DOHH2 (cell line): ENCODE data around the gene INO80.
A peak's percentile ranks its signal among the peaks of the same experiment; 100 is the strongest.

Experiments used
- H3F3A ChIP-seq: fragments of 200-600 bp; sonication (generic), shearing (Covaris generic); 2 replicates; pipeline ENCODE4 v1.6.0; 2016; ENCODE audit warnings: antibody characterized with exemption, mild to moderate bottlenecking; ENCODE audit not compliant: control insufficient read depth, insufficient read depth
- H3K27ac ChIP-seq: fragments of 200-600 bp; sonication (generic); 2 replicates; pipeline ENCODE4 v1.5.1; 2014; ENCODE audit warnings: low read depth, mild to moderate bottlenecking, low read length, moderate library complexity
- H3K27me3 ChIP-seq: fragments of 200-600 bp; sonication (generic); 2 replicates; pipeline ENCODE4 v1.6.1; 2014; ENCODE audit warnings: mild to moderate bottlenecking, low read length, mixed read lengths; ENCODE audit not compliant: control insufficient read depth
- H3K36me3 ChIP-seq: fragments of 200-600 bp; sonication (generic); 2 replicates; pipeline ENCODE4 v1.6.1; 2014; ENCODE audit warnings: mild to moderate bottlenecking, low read length, moderate library complexity, mixed read lengths; ENCODE audit not compliant: control insufficient read depth
- H3K4me1 ChIP-seq: fragments of 200-600 bp; sonication (generic); 2 replicates; pipeline ENCODE4 v1.6.1; 2014; ENCODE audit warnings: mild to moderate bottlenecking, low read length, mixed read lengths; ENCODE audit not compliant: control insufficient read depth
- H3K4me2 ChIP-seq: fragments of 200-600 bp; sonication (generic); 2 replicates; pipeline ENCODE4 v1.6.0; 2014; ENCODE audit warnings: mild to moderate bottlenecking, low read length, moderate library complexity
- H3K4me3 ChIP-seq: fragments of 200-600 bp; sonication (generic); 2 replicates; pipeline ENCODE4 v1.5.1; 2014; ENCODE audit warnings: mild to moderate bottlenecking, low read length, mixed read lengths
- H3K79me2 ChIP-seq: fragments of 200-600 bp; sonication (generic); 2 replicates; pipeline ENCODE4 v1.6.1; 2014; ENCODE audit warnings: mild to moderate bottlenecking, low read length, mixed read lengths; ENCODE audit not compliant: control insufficient read depth
- H3K9me2 ChIP-seq: fragments of 200-600 bp; sonication (generic); replicated peaks from 2 replicates; pipeline ENCODE4 v1.6.1; 2014; ENCODE audit warnings: mild to moderate bottlenecking, low read length, mixed read lengths; ENCODE audit not compliant: control insufficient read depth
- H3K9me3 ChIP-seq: fragments of 200-600 bp; sonication (generic); 2 replicates; pipeline ENCODE4 v1.6.1; 2014; ENCODE audit warnings: antibody characterized with exemption, low read length, mixed read lengths; ENCODE audit not compliant: control insufficient read depth, insufficient read depth
- H4K20me1 ChIP-seq: fragments of 200-600 bp; sonication (generic); 2 replicates; pipeline ENCODE4 v1.6.0; 2014; ENCODE audit warnings: low read depth, mild to moderate bottlenecking, antibody characterized with exemption, low read length, moderate library complexity; ENCODE audit not compliant: control insufficient read depth, insufficient read depth
- EZH2phosphoT487 ChIP-seq: fragments of 200-600 bp; sonication (generic); IDR thresholded peaks from 2 replicates; pipeline ENCODE4 v1.6.1; 2017; ENCODE audit warnings: borderline replicate concordance, mild to moderate bottlenecking, antibody characterized with exemption, low read length, moderate library complexity, mixed read lengths
- TF ChIP-seq, protein P1 (sequence below): fragments of 200-600 bp; sonication (generic); IDR thresholded peaks from one replicate; pipeline ENCODE4 v1.5.1; 2014; ENCODE audit warnings: antibody characterized with exemption, mild to moderate bottlenecking, low read depth, low read length; ENCODE audit not compliant: poor library complexity, severe bottlenecking

Gene INO80, protein sequence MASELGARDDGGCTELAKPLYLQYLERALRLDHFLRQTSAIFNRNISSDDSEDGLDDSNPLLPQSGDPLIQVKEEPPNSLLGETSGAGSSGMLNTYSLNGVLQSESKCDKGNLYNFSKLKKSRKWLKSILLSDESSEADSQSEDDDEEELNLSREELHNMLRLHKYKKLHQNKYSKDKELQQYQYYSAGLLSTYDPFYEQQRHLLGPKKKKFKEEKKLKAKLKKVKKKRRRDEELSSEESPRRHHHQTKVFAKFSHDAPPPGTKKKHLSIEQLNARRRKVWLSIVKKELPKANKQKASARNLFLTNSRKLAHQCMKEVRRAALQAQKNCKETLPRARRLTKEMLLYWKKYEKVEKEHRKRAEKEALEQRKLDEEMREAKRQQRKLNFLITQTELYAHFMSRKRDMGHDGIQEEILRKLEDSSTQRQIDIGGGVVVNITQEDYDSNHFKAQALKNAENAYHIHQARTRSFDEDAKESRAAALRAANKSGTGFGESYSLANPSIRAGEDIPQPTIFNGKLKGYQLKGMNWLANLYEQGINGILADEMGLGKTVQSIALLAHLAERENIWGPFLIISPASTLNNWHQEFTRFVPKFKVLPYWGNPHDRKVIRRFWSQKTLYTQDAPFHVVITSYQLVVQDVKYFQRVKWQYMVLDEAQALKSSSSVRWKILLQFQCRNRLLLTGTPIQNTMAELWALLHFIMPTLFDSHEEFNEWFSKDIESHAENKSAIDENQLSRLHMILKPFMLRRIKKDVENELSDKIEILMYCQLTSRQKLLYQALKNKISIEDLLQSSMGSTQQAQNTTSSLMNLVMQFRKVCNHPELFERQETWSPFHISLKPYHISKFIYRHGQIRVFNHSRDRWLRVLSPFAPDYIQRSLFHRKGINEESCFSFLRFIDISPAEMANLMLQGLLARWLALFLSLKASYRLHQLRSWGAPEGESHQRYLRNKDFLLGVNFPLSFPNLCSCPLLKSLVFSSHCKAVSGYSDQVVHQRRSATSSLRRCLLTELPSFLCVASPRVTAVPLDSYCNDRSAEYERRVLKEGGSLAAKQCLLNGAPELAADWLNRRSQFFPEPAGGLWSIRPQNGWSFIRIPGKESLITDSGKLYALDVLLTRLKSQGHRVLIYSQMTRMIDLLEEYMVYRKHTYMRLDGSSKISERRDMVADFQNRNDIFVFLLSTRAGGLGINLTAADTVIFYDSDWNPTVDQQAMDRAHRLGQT (N-terminal part only)

DNA sequence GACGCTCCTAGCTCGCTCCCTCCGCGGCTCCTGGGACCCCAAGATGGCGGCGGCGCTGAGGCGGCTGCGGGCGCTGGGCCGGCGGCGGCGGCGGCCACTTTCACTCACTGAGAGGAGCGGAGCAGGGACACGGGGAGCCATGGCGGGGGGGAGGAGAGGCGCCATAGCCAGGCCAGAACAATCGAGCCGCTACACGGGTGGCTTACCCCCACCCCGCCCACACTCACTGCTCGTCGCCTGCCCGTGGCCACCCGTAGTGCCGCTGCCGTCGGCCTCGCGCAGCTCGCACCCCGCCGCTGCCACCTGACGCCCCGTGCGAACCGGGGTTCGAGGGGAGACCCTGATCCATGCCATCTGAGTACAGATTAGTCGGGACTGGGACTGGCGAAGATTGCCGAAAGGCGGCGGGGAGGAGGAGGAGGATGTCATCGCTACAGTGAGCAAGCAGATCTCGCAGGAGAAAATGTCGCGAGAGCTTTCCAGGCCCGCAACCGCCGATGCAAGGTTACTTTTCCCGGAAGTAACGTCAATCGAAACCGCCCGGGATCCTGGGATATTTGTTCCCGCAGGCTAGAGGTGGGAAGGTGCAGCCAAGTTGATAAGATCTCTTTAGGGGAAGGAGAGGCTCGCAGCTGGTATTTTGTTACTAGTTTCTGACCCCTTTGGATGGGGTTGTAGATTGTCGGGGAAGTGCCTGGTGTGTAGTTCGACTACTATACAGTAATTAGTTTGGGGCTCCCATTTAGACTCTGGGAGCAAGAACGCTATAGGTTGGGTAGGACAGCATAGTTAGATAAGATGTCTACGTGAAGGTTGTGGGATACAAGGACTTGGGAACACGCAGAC is at the start of gene INO80:
TSS of gene INO80 (minus strand) at position 165 of the 846 bp plus-strand sequence. CDS start 19,970 bp downstream, outside the sequence.
- peak within 1 kb of the TSS; percentile 100 for H3K4me3 ChIP-seq
- peaks cover 56% of the 10 kb centered on the region for H3K79me2 ChIP-seq
- H3K9me3 ChIP-seq = no peaks in the 10 kb centered on the region
- peak within 1 kb of the TSS; percentile 79 for H3K4me2 ChIP-seq
- H3K36me3 ChIP-seq = peaks cover 34% of the 10 kb centered on the region
- H4K20me1 ChIP-seq = no peaks in the 10 kb centered on the region
- peak within 1 kb of the TSS; percentile 89 for H3K27ac ChIP-seq
- H3K4me1 ChIP-seq = peaks cover 17% of the 10 kb centered on the region
- no peaks in the 10 kb centered on the region for H3K9me2 ChIP-seq
- no peaks in the 10 kb centered on the region for H3K27me3 ChIP-seq
- no peak for TF ChIP-seq EZH2phosphoT487
- TF ChIP-seq, protein P1, sequence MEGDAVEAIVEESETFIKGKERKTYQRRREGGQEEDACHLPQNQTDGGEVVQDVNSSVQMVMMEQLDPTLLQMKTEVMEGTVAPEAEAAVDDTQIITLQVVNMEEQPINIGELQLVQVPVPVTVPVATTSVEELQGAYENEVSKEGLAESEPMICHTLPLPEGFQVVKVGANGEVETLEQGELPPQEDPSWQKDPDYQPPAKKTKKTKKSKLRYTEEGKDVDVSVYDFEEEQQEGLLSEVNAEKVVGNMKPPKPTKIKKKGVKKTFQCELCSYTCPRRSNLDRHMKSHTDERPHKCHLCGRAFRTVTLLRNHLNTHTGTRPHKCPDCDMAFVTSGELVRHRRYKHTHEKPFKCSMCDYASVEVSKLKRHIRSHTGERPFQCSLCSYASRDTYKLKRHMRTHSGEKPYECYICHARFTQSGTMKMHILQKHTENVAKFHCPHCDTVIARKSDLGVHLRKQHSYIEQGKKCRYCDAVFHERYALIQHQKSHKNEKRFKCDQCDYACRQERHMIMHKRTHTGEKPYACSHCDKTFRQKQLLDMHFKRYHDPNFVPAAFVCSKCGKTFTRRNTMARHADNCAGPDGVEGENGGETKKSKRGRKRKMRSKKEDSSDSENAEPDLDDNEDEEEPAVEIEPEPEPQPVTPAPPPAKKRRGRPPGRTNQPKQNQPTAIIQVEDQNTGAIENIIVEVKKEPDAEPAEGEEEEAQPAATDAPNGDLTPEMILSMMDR = no peak
- peaks cover 5% of the 10 kb centered on the region; the same call in 1 of the 2 replicates for H3F3A ChIP-seq

DNA sequence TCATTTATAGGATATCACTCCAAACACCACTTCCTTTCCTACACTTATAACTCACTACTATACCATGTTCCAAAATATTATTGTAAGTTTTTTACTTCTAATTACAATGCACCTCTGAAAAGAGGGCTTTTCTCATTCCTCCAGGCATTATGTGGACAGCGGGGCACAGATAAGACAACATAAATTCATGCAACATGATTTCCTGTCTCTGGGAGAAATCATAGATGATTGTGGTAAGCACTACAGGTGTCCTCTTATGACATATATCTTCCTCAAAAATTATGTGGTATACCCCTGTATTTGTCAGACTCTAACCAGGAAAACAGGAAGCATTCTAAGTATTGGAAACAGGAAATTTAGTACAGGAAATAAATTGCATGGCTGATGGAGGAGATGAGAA is 45.7 kb upstream of the INO80 start:
- no peak overlapping the region for H3K4me3 ChIP-seq
- H3K36me3 ChIP-seq = no peaks in the 10 kb centered on the region
- no peak overlapping the region for H3K4me2 ChIP-seq
- H4K20me1 ChIP-seq = no peaks in the 10 kb centered on the region
- no peaks in the 10 kb centered on the region for H3K79me2 ChIP-seq
- H3K27ac ChIP-seq = no peak overlapping the region
- H3K27me3 ChIP-seq = peaks cover 8% of the 10 kb centered on the region
- no peaks in the 10 kb centered on the region for H3K9me3 ChIP-seq
- no peaks in the 10 kb centered on the region for H3K4me1 ChIP-seq
- TF ChIP-seq EZH2phosphoT487 = no peak
- TF ChIP-seq, protein P1 = no peak
- no peaks in the 10 kb centered on the region for H3F3A ChIP-seq
- H3K9me2 ChIP-seq = no peaks in the 10 kb centered on the region

DNA sequence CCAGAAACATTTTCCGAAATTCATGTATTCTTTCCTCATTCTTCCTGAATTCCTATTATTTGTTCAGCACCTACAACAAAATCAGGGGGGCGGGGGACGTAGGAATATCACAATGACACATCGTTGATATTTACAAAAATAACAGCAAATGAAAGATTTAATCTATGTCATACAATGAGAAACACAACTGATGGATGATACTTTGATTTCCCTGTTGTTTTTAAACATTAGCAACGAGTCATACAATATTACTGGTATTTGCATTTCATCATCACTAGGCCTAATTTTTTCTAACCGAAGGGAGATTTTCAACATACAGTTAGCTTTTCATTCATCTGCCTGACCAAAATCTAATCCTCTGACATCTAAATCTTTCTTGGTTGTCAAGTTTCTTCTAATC is 45.3 kb upstream of the INO80 start:
- no peak for TF ChIP-seq EZH2phosphoT487
- TF ChIP-seq, protein P1 = no peak
- Histone ChIP-seq H3F3A (no peaks in the 10 kb centered on the region), H3K79me2 (no peaks in the 10 kb centered on the region), H3K36me3 (no peaks in the 10 kb centered on the region), H3K27ac (no peak overlapping the region), H3K4me2 (no peak overlapping the region), H4K20me1 (no peaks in the 10 kb centered on the region), H3K9me3 (no peaks in the 10 kb centered on the region), H3K4me1 (no peaks in the 10 kb centered on the region), H3K4me3 (no peak overlapping the region), H3K9me2 (no peaks in the 10 kb centered on the region), H3K27me3 (peaks cover 8% of the 10 kb centered on the region)
